Measurements from ENCODE around the gene STXBP6. TPM values are rescaled to one million over a fixed set of nuclear protein-coding genes. Genes with fewer than 3 reads are reported as not detected.
A peak's percentile ranks its signal among the peaks of the same experiment; 100 is the strongest.

STXBP6 gene
- total and polyA plus RNA-seq, 9 donors = 1.0 to 9.3 (median 5.5) TPM

DNA sequence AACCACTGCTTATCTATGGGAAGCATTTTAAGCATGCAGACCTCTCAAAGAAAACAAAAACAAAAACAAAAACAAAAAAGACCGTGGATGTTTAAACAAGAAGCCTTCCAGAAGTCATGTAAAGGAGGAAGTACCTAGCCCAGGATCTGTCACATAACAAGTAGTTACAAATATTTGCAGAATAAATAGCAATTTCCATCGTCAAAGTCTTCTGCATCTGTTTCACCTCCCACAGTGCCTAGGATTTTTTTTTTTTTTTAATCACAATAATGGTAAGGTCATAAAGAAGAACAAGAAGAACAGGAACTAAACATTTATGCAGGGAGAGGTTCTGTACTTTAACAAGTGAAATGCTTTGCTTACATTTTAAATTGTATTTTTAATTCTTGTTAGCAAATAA is 2.4 kb upstream of the STXBP6 start:
- Histone ChIP-seq H3K27me3 (no peaks in the 10 kb centered on the region), H3K36me3 (no peaks in the 10 kb centered on the region), H3K27ac (no peak overlapping the region), H3K9me3 (peaks cover 0 to 2% of the 10 kb centered on the region in 2 donors), H3K4me3 (no peak overlapping the region), H3K4me1 (ENCODE audit: insufficient read depth) (peaks cover 5% of the 10 kb centered on the region)
- TF ChIP-seq POLR2A (IDR thresholded peaks at IDR 0.05) (no peak), CTCF (IDR thresholded peaks at IDR 0.05) (no peak), EP300 (IDR thresholded peaks at IDR 0.05) (no peak)
- DNase-seq = no peak
- intact Hi-C loops (cut with DNase I) = no loop called here
- 27 to 42% (median 41%) methylated on average over 2 of the region's 2 CpGs for WGBS, 3 donors

GRCh38 chr14:25050269-25051150 is 563 bp upstream of the STXBP6 start:
- Histone ChIP-seq H3K27ac (no peak overlapping the region), H3K36me3 (no peaks in the 10 kb centered on the region), H3K4me3 (peak overlapping the region; percentile 70), H3K27me3 (no peaks in the 10 kb centered on the region), H3K9me3 (peaks cover 0 to 2% of the 10 kb centered on the region in 2 donors), H3K4me1 (ENCODE audit: insufficient read depth) (peaks cover 5% of the 10 kb centered on the region)
- 6 to 9% (median 8%) methylated on average over 31 of the region's 31 CpGs for WGBS, 3 donors
- no peak for DNase-seq
- TF ChIP-seq CTCF (IDR thresholded peaks at IDR 0.05) (no peak), EP300 (IDR thresholded peaks at IDR 0.05) (no peak), POLR2A (IDR thresholded peaks at IDR 0.05) (no peak)
- intact Hi-C loops (cut with DNase I) = no loop called here

- H3K4me1 ChIP-seq (ENCODE audit: insufficient read depth) = peaks cover 5% of the 10 kb centered on the region
- DNase-seq = peak in 2 of 5 donors; percentile 20 to 40
- no peaks in the 10 kb centered on the region for H3K36me3 ChIP-seq
- peaks cover 0 to 2% of the 10 kb centered on the region in 2 donors for H3K9me3 ChIP-seq
- intact Hi-C loops (cut with DNase I) = no loop called here
- TF ChIP-seq POLR2A (IDR thresholded peaks at IDR 0.05) = no peak
- no peak for TF ChIP-seq EP300 (IDR thresholded peaks at IDR 0.05)
- H3K27me3 ChIP-seq = no peaks in the 10 kb centered on the region
- H3K27ac ChIP-seq = no peak overlapping the region
- WGBS, 3 donors = 0 to 4% (median 3%) methylated on average over 20 to 34 of the region's 34 CpGs
- H3K4me3 ChIP-seq = peak overlapping the region; percentile 70
Observed at GRCh38 chr14:25049093-25049567, 817 bp downstream of the STXBP6 start.

GRCh38 chr14:25048170-25049016 is 1.6 kb downstream of the STXBP6 start:
- peaks cover 0 to 2% of the 10 kb centered on the region in 2 donors for H3K9me3 ChIP-seq
- no peak overlapping the region for H3K27ac ChIP-seq
- H3K4me3 ChIP-seq = peak overlapping the region; percentile 70
- intact Hi-C loops (cut with DNase I) = no loop called here
- peak in 4 of 5 donors; percentile 19 to 57 (median 38) for DNase-seq
- WGBS, 3 donors = 19 to 23% (median 23%) methylated on average over 17 of the region's 17 CpGs
- TF ChIP-seq EP300 (IDR thresholded peaks at IDR 0.05) (no peak), POLR2A (IDR thresholded peaks at IDR 0.05) (no peak), CTCF (IDR thresholded peaks at IDR 0.05) (no peak)
- no peaks in the 10 kb centered on the region for H3K36me3 ChIP-seq
- peaks cover 5% of the 10 kb centered on the region for H3K4me1 ChIP-seq (ENCODE audit: insufficient read depth)
- H3K27me3 ChIP-seq = no peaks in the 10 kb centered on the region
